Measurements from ENCODE around the gene FRY.

Gene FRY

GRCh38 chr13:32347651-32348050 lies 316.1 kb downstream of the FRY start:
- ChIA-PET POLR2A (ENCODE audit: low non-redundant PET) (no interaction called here), CTCF (interaction anchor here (0.8 to 1.2 kb wide), 2 partner anchors 118 to 1195 kb away, joined by 3 read pairs; no protein-coding TSS in a partner anchor)
- H3K27ac ChIP-seq = no peak overlapping the region
- DNase-seq (ENCODE audit: low spot score) = no peak
- TF ChIP-seq CTCF (conservative IDR thresholded peaks at IDR 0.05; ENCODE audit: low read depth) = no peak

All from RWPE1 (cell line).